GM18868 (cell line): ENCODE data around the gene TEKT2.

Experiments used
- ATAC-seq: cut with Tn5 transposase; IDR thresholded peaks from one replicate; pipeline ENCODE4 v1.9.1; 2021; ENCODE audit warnings: mild to moderate bottlenecking, moderate library complexity; ENCODE audit not compliant: unreplicated experiment

TEKT2 gene

GRCh38 chr1:36083635-36084496 lies at the start of gene TEKT2:
Gene TEKT2 (plus strand): TSS chr1:36084094. CDS start chr1:36084922, 828 bp downstream.
- no peak for ATAC-seq

GRCh38 chr1:36034692-36035091 lies 49.2 kb upstream of the TEKT2 start:
- ATAC-seq = no peak

- no peak for ATAC-seq
Observed at GRCh38 chr1:36035154-36035553, 48.7 kb upstream of the TEKT2 start.

DNA sequence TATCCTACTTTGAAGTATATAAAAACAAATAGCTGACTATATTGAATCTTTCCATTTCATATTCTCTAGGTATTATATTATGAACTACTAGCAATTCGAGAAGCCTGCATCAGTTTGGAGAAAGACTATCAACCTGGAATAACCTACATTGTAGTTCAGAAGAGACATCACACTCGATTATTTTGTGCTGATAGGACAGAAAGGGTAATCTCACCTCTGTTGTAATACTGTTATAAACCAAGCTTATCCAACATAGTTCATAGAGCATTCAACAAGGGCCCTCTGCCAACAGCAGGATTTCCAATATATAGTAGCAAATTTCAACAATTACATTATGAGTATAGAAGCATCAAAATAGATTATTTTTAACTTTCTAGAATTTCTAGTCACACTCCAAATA lies 43.7 kb upstream of the TEKT2 start:
- ATAC-seq = no peak

- ATAC-seq = no peak
Observed at GRCh38 chr1:36051821-36052220, 32.1 kb upstream of the TEKT2 start.

DNA sequence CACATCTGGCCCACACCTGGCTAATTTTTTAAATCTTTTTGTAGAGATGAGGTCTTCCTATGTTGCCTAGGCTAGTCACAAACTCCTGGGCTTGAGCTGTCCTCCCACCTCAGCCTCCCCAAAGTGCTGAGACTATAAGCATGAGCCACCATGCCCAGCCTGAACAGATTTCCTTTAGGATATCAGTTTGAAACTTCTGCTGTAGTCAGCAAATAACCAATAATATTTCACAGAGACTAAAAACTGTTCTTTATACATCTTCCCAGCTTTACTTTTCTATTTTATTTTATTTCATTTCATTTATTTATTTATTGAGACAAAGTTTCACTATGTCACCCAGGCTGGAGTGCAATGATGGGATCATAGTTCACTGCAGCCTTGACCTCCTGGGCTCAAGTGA lies 29.9 kb upstream of the TEKT2 start:
- ATAC-seq = no peak

DNA sequence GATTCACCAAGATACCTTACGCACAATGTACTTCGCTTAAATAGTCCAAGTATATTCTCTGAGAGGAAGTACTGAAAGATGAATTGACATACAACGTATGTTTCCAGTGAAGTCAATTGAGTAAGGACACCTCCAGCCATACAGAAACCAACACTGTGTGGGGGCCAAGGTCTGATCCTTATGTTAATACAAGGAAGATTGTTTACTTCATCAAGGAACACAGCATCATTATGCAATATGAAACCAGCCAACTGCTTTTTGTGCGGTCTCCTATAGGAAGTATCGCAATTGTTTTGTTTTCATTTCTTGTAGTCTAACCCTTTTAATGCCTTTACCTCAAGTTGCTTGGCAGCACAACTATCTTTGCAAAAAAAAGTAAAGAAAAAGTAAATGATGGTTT lies 28.2 kb upstream of the TEKT2 start:
- ATAC-seq = no peak

GRCh38 chr1:36062315-36062714 lies 21.6 kb upstream of the TEKT2 start:
- no peak for ATAC-seq

DNA sequence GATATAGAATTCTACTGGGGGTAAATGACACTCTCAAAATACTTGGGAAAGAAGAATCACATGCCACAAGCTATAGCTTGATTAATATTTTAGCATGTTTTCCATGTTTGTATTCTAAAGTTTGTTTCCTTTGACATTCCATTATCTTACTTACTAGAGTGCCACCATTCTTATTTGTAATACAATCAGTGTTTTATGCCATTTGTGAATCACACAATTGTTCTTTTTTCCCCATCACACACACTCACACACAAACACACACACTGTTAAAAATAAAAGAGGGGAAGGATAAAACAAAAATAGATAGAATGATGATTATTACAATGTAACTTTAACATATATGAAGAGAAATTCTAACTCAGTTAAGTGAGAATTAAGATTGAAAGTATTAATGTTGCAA lies 16.0 kb upstream of the TEKT2 start:
- no peak for ATAC-seq

- ATAC-seq = no peak
Observed at GRCh38 chr1:36068866-36069265, 15.0 kb upstream of the TEKT2 start.

DNA sequence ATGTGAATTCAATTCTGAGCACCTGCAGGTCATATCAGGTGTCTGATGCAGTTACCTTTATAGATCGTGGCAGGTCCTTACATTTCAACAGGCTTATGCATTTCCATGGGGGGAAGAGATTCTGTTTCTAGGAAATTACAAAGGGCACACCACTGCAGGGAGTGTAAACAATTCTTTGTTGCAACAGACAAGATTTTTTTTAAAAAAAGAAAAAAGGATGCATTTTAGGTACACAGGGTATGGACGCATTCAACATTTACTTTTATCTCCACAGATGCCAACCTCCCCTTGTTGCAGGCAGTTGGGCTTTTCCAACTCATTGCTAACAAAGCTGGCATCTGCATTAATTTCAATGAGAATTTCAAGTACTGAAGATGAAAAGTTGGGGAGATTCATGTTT lies 13.5 kb upstream of the TEKT2 start:
- no peak for ATAC-seq

GRCh38 chr1:36076979-36077573 lies 6.8 kb upstream of the TEKT2 start:
- ATAC-seq = no peak

DNA sequence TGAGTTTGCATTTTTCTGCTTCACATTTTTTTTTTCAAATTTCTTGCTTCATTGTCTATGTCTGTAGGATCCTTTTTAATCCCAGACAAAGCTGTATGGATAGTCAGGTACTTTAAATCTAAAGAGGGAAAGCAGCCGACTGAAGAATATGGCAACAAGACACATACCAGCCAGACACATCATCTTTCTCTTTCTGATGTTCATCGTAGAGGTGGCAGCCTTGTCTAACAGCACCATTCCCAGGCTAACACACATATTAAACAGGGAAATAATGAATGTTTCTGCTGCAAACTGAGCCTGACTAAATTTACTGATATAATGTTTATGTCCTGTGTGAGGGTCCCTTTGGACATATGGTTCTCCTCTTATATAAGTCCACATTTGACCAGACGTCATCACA lies 3.7 kb upstream of the TEKT2 start:
- no peak for ATAC-seq

GRCh38 chr1:36080801-36081200 lies 3.1 kb upstream of the TEKT2 start:
- ATAC-seq = no peak

- no peak for ATAC-seq
Observed at GRCh38 chr1:36081926-36082485, 1.9 kb upstream of the TEKT2 start.

GRCh38 chr1:36083219-36083618 lies 675 bp upstream of the TEKT2 start:
- ATAC-seq = no peak

DNA sequence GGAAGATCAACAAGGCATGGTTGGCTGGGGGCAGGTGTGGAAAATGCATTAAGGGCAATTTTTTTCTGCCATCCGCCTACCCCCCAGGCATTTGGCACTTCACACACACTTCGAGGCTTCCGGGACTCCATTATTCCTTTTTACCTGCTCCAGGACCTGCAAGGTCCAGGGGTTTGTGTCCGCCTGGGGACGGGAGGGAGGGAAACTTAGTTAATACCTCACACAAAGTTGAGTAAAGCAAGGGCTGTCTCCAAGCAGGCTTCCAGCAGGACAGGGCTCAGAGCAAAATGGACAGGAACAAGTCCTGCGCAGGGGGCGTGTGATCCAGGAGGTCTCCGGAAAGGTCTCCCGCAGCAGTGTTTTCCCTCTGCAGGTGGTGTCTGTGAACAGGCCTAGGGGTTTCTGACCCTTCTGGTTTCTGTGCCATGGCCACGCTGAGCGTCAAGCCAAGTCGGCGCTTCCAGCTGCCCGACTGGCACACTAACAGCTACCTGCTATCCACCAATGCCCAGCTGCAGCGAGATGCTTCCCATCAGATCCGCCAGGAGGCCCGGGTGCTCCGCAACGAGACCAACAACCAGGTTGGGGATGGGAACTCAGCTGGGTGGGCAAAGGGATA lies 712 bp downstream of the TEKT2 start:
- ATAC-seq = no peak

- no peak for ATAC-seq
Observed at GRCh38 chr1:36085126-36085525, 1.2 kb downstream of the TEKT2 start.

DNA sequence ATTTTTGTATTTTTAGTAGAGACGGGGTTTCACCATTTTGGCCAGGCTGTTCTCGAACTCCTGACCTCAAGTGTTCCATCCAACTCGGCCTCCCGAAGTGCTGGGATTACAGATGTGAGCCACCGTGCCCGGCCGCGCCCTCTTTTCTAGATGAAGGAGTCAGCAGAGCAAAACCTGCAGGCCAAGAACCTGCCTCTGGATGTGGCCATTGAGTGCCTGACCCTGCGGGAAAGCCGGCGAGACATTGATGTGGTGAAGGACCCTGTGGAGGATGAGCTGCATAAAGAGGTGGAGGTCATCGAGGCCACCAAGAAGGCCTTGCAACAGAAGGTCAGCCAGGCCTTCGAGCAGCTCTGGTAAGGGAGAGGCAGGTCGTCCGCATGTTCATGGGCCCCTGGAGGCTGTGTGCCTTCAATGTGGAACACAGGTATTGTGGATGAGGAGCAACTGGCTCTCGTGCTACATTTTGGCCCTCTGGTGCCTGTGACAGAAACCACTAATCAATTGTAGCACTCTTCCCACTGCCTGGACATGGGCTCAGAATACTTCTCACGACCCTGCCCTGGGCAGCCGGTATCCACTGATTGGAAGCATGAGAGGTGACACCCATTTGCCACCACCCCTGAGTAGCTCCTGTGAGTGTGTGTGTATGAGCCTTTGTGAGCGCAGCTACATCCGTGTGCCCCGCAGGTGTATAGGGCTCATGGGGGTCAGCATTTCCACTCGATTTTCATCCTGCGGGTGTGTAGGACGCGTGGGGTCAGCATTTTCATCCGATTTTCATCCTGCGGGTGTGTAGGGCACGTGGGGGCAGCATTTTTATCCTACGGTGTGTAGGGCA lies 2.0 kb downstream of the TEKT2 start:
- ATAC-seq = no peak

- no peak for ATAC-seq
Observed at GRCh38 chr1:36086529-36087232, 2.8 kb downstream of the TEKT2 start.
